Urinary bladder (tissue), 4 donors: ENCODE results near the gene CTTNBP2. TPM values are rescaled to one million over a fixed set of nuclear protein-coding genes. Genes with fewer than 3 reads are reported as not detected.
"Not testable (repeated sequence)": the region's sequence is repeated elsewhere in the genome, so short reads cannot be mapped to it uniquely, and the experiment has no call there.

Experiments used
- DNase-seq: peaks from one replicate; pipeline ENCODE4 v3.0.0-alpha.2; 2015; ENCODE audit errors: extremely low spot score
- H3K27ac ChIP-seq: one replicate; pipeline ENCODE4 v1.5.1; 2013; ENCODE audit warnings: low read depth, mild to moderate bottlenecking, moderate library complexity
- H3K36me3 ChIP-seq: one replicate; pipeline ENCODE4 v1.6.1; 2013; ENCODE audit warnings: mild to moderate bottlenecking, moderate library complexity; ENCODE audit not compliant: insufficient read depth
- H3K4me1 ChIP-seq: one replicate; pipeline ENCODE4 v1.6.1; 2013; ENCODE audit warnings: mild to moderate bottlenecking, moderate library complexity; ENCODE audit not compliant: insufficient read depth
- H3K4me3 ChIP-seq: one replicate; pipeline ENCODE4 v1.5.1; 2013; ENCODE audit warnings: low read depth, low read length
- WGBS: extraction: QIAGEN DNeasy Blood & Tissue Kit; methylation state at CpG from one replicate; pipeline ENCODE4 v1.1.7; 2013; 5-methylcytosine and 5-hydroxymethylcytosine counted together
- polyA plus RNA-seq: library from polyadenylated mRNA; stranded (reverse); fragments of 200-250 nt; gene quantifications from one replicate; pipeline ENCODE4 v1.2.3, GENCODE V29; 2013
- total RNA-seq: library from RNA; depleted of rRNA; stranded (reverse); fragments of >200 nt; gene quantifications from one replicate; pipeline ENCODE4 v1.2.3, GENCODE V29; 2014
- donor health status: healthy with polysubstance abuse.
- donor health status: healthy.

The CTTNBP2 gene
- total and polyA plus RNA-seq, 2 donors: 6.3 to 13.1 TPM

DNA sequence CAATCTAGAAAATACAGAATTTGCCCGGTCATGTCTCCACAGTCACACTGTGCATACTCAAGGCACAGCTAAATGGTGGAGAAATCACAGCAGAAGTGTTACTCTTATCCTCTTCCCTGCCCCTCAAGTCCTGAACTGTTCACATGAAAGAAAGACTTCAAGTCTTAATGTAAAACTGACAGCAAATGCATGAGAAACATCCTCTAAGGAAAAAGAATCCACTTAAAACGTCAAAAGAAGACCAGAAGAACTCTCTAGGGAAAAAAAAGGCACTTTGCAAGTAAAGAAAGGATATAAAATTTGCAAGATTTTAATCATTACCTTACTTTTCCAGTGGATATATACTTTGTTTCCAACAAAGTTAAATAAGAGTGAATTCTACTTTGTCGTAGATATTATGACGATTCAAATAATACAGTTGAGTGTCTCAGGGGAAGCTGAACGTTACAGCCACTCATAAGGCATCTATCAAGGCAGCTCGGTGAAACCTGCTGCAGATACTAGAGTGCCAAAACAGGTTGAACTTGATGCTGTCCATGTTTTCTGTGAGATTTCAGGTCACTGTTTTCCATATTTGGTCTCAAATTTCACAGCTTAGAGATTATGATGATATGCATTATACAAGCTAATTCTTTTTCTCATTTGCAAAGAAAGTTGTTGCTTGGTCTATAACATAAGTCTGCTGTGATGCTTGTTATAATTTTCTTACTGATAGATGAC is 155.0 kb downstream of the CTTNBP2 start:
- H3K36me3 ChIP-seq: no peaks in the 10 kb centered on the region
- WGBS: 76% methylated on average over 6 of the region's 6 CpGs
- no peak for DNase-seq
- no peaks in the 10 kb centered on the region for H3K4me1 ChIP-seq
- H3K4me3 ChIP-seq: no peak overlapping the region
- H3K27ac ChIP-seq: no peak overlapping the region

- Histone ChIP-seq H3K4me3 (no peak overlapping the region), H3K27ac (no peak overlapping the region), H3K36me3 (no peaks in the 10 kb centered on the region), H3K4me1 (no peaks in the 10 kb centered on the region)
- no peak for DNase-seq
- 92% methylated on average over 2 of the region's 2 CpGs for WGBS
Observed at GRCh38 chr7:117717357-117717756, 155.9 kb downstream of the CTTNBP2 start.

GRCh38 chr7:117716707-117717299 is 156.4 kb downstream of the CTTNBP2 start:
- Histone ChIP-seq H3K27ac (no peak overlapping the region), H3K36me3 (no peaks in the 10 kb centered on the region), H3K4me1 (no peaks in the 10 kb centered on the region), H3K4me3 (no peak overlapping the region)
- no peak for DNase-seq
- 72% methylated on average over 5 of the region's 5 CpGs for WGBS

GRCh38 chr7:117715784-117716445 is 157.3 kb downstream of the CTTNBP2 start:
- Histone ChIP-seq H3K27ac (no peak overlapping the region), H3K4me3 (no peak overlapping the region), H3K36me3 (no peaks in the 10 kb centered on the region), H3K4me1 (no peaks in the 10 kb centered on the region)
- 60% methylated on average over 3 of the region's 3 CpGs for WGBS
- peak; percentile 26 for DNase-seq

DNA sequence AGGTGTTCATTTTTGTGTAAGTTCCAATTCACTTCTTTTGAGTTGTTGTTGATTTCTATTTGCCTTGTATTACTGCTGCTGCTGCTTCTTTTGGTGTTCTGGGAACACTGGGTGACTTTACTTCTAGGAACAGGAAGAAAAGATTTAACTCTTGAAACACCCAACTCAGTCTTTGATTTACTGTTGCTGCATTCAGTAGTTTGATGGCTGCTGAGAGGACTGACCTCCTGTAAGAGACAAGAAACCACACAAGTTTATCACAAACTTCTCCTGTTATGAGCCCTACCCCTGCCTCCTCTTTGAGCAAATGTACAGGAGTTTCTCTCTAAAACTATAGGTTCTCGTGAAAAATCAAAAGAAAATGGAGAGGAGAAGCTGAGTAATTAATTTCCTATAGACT is 161.7 kb downstream of the CTTNBP2 start:
- no peak overlapping the region for H3K27ac ChIP-seq
- H3K4me3 ChIP-seq: no peak overlapping the region
- H3K36me3 ChIP-seq: no peaks in the 10 kb centered on the region
- no peaks in the 10 kb centered on the region for H3K4me1 ChIP-seq
- no peak for DNase-seq
- WGBS: 97% methylated on average over 1 of the region's 1 CpG

DNA sequence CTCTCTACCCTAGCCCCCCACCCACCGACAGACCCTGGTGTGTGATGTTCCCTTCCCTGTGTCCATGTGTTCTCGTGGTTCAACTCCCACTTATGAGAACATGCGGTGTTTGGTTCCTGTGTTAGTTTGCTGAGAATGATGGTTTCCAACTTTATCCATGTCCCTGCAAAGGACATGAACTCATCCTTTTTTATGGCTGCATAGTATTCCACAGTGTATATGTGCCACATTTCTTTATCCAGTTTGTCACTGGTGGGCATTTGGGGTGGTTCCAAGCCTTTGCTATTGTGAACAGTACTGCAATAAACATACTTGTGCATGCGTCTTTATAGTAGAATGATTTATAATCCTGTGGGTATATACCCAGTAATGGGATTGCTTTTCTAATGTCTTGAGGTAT is 165.1 kb downstream of the CTTNBP2 start:
- H3K4me3 ChIP-seq, H3K36me3 ChIP-seq, H3K27ac ChIP-seq, H3K4me1 ChIP-seq, DNase-seq: not testable (repeated sequence)
- 72% methylated on average over 4 of the region's 4 CpGs for WGBS

DNA sequence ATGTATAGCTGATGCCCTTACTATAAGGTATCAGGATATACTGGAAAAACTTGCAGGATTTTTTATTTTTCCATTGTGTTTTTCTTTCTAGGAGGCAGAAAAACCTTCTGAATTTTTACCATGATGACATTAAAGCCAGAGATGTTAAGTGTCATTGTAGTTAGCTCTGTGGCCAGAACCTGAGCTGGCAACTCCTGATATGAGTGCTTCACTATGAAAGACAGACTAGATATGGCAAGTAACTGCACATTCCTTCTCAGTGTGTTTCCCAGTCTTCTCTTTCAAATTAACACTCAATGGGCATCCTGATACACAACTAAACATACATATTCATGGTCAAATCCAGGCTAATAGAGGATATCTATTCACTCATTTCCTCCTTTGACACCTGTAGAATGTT is 166.2 kb downstream of the CTTNBP2 start:
- H3K4me1 ChIP-seq: no peaks in the 10 kb centered on the region
- H3K27ac ChIP-seq: no peak overlapping the region
- no peak for DNase-seq
- H3K4me3 ChIP-seq: no peak overlapping the region
- no peaks in the 10 kb centered on the region for H3K36me3 ChIP-seq

DNA sequence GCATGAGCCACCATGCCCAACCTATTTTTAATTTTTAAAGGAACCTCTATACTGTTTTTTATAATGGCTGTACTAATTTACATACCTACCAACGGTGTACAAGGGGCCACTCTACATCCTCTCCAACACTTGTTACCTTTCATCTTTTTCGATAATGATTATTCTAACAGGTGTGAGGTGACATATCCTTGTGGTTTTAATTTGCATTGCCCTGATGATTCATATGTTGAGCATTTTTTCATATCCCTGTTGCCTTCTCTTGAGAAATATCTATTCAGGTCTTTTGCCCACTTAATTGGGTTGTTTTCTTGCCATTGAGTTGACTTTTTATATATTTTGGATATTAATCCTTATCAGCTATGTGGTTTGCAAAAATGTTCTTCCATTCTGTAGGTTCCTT is 167.0 kb downstream of the CTTNBP2 start:
- H3K36me3 ChIP-seq: no peaks in the 10 kb centered on the region
- H3K4me1 ChIP-seq: no peaks in the 10 kb centered on the region
- 92% methylated on average over 2 of the region's 2 CpGs for WGBS
- no peak overlapping the region for H3K4me3 ChIP-seq
- DNase-seq: no peak
- no peak overlapping the region for H3K27ac ChIP-seq

DNA sequence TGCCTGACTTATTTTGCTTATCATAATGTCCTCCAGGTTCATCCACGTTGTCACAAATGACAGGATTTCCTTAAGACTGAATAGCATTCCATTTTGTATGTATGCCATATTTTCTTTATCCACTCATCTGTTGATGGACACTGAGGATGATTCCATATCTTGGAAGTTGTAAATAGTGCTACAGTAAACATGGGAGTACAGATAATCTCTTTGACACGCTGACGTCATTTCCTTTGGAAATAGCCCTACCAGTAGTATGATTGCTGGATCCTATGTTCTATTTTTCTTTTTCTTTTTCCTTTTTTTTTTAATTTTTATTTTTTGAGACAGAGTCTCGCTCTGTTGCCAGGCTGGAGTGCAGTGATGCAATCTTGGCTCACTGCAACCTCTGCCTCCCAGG is 167.6 kb downstream of the CTTNBP2 start:
- Histone ChIP-seq H3K4me3 (no peak overlapping the region), H3K36me3 (no peaks in the 10 kb centered on the region), H3K4me1 (no peaks in the 10 kb centered on the region), H3K27ac (no peak overlapping the region)
- WGBS: 81% methylated on average over 4 of the region's 4 CpGs
- DNase-seq: no peak

GRCh38 chr7:117704063-117704462 is 169.2 kb downstream of the CTTNBP2 start:
- 75% methylated on average over 3 of the region's 3 CpGs for WGBS
- Histone ChIP-seq H3K4me1 (no peaks in the 10 kb centered on the region), H3K4me3 (no peak overlapping the region), H3K27ac (no peak overlapping the region), H3K36me3 (no peaks in the 10 kb centered on the region)
- DNase-seq: no peak

- H3K4me1 ChIP-seq: no peaks in the 10 kb centered on the region
- no peak overlapping the region for H3K27ac ChIP-seq
- no peaks in the 10 kb centered on the region for H3K36me3 ChIP-seq
- H3K4me3 ChIP-seq: no peak overlapping the region
- no peak for DNase-seq
- WGBS: 34% methylated on average over 2 of the region's 2 CpGs
Observed at GRCh38 chr7:117698018-117698417, 175.2 kb downstream of the CTTNBP2 start.

DNA sequence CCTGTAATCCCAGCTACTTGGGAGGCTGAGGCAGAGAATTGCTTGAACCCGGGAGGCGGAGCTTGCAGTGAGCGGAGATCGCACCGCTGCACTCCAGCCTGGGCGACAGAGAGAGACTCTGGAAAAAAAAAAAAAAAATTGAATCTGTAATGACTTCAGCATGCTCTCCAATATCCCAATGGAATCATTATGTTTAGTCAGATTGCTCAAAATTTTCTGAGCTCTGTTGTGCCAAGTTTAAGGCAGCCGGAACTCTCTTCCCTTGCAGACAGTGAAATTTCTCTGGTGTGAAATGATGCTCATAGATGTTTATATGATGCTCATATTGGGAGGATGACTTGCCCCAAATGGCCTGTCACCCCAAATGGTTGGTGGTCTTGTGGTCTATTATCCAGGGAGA is 180.9 kb downstream of the CTTNBP2 start:
- DNase-seq: no peak
- H3K4me3 ChIP-seq: no peak overlapping the region
- H3K36me3 ChIP-seq: no peaks in the 10 kb centered on the region
- H3K27ac ChIP-seq: no peak overlapping the region
- WGBS: 97% methylated on average over 7 of the region's 7 CpGs
- no peaks in the 10 kb centered on the region for H3K4me1 ChIP-seq

DNA sequence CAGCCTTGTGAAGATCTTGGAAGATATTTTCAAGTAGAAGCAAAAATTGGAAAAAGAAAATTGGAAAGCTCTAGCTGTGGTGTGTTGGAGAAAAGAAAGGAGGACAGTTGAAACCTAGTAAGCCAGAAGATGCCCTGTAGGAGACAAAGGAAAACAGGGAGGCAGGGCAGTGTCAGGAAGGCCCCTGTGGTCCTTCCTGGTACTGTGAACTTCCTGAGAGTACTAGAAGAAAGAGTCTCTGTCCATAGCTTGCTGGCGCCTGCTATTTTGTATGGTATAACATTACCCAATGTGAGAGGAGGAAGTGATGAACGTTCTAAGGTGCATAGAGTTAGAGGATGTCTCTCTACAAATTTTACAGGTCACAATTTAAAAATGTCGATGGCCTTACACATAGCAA is 183.1 kb downstream of the CTTNBP2 start:
- no peak overlapping the region for H3K4me3 ChIP-seq

GRCh38 chr7:117689406-117689805 is 183.8 kb downstream of the CTTNBP2 start:
- Histone ChIP-seq H3K4me1 (no peaks in the 10 kb centered on the region), H3K4me3 (no peak overlapping the region), H3K27ac (no peak overlapping the region), H3K36me3 (no peaks in the 10 kb centered on the region)
- no peak for DNase-seq

More for the DNA sequence above, 183.1 kb downstream of the CTTNBP2 start:
- 80% methylated on average over 3 of the region's 3 CpGs for WGBS
- Histone ChIP-seq H3K36me3 (no peaks in the 10 kb centered on the region), H3K4me1 (no peaks in the 10 kb centered on the region), H3K27ac (no peak overlapping the region)
- DNase-seq: no peak
